GM18861 (cell line): ENCODE results near the gene CNMD.

Experiments
- ATAC-seq: cut with Tn5 transposase; IDR thresholded peaks from one replicate; pipeline ENCODE4 v1.9.1; 2021; ENCODE audit not compliant: unreplicated experiment

Gene CNMD

DNA sequence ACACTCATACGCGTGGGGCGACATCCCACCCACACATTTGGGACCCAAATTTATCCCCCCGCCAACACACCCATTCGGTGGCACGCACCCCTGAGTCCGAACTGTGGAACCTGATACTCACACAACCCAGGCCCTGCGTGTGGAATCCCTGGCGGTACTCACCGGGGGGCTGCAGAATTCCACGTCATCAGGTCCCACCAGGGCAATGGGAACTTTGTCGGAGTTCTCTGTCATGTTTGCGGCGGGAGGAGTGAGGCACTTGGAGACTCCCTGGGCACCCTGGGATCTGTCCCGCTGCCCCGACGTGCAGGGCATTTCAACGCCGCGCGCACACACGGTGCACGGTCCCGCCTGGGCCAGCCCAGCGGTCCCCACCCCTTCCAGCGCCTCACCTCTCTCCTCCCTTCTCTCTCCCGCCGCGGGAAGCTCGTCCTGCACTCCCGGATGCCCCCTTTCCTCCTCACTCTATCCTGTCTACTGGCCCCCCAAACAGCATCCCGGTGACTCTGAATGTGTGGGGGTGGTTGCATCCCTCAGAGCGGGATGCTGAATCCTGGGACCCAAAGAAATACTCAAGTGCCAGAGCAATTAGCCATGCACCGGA is at the start of gene CNMD:
CNMD (minus strand) TSS at position 353 of the 604 bp plus-strand sequence; CDS start at position 234, 119 bp downstream.
- no peak for ATAC-seq

DNA sequence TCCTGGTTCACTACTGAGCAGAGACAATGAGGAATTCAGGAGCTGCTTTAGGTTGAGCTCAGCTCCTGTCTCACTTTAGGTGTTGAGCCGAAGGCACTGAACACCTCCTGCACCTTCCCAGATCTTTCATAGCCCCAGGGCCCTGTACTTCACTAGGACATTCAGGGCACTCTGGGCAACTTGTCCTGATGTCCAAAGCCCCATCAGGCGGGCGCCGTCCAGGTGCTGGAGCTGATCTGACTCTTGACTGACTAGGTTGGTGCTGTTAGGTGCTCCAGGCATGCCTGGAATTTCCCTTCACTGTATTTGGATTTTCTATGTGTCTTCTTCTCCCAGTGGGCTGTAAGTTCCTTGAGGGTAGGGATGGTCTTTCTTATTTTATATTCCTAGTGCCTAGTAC is 48.4 kb upstream of the CNMD start:
- no peak for ATAC-seq

DNA sequence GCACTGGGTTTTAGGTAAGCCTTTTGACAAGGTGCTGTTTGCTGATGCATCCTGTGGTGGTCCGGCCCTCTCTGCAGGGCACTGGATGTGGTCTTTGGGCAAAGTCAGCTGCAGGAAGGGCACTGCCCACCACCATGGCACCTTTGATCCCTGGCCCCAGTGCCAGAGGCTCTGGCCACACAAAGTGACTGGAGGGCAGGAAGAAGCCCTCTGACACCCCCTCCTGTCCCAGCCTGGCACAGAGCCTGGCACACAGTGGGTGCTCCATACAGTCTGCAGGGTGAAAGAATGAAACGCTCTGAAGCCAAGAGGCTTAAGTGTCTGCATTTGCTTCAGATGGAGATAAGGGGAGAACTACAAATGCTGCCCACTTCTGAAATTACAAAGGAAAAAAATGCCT is 47.6 kb upstream of the CNMD start:
- no peak for ATAC-seq

DNA sequence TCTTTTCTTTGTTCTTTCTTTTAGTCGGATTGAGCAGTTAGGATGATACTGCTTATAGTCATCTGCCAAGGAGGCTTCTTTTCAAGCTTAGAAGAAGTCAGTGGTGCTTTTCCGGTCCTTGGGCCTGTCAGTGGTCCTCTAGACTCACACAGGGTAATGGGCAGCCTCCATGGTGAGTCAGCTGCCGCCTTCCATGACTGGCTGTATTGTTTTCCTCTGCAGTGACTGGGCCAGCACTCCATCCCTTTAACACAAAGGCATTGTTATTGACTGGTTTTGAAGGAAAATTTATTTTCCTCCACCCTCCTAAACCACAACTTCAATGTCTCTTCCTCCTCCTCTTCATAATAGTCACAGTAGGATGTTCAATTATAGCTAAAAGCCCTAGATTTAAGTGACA is 47.1 kb upstream of the CNMD start:
- no peak for ATAC-seq

DNA sequence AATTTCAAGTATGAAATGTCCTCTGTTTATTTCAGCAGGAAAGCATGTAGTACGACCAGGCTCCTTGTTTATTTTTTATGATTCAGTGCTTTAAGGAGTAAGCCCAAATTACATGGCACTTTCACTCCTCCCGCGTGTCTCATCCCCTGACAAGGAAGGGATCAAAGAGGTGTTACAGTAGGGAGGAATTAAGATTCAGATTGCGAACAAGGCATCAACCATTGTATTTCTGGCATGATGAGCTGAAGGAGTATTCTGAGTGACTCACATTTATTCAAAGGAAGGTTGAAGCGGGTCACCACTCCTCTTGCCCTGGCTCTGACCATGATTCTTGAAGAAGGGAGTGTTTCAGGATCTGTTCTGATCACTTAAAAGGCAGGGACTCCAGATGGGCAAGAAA is 46.1 kb upstream of the CNMD start:
- no peak for ATAC-seq

DNA sequence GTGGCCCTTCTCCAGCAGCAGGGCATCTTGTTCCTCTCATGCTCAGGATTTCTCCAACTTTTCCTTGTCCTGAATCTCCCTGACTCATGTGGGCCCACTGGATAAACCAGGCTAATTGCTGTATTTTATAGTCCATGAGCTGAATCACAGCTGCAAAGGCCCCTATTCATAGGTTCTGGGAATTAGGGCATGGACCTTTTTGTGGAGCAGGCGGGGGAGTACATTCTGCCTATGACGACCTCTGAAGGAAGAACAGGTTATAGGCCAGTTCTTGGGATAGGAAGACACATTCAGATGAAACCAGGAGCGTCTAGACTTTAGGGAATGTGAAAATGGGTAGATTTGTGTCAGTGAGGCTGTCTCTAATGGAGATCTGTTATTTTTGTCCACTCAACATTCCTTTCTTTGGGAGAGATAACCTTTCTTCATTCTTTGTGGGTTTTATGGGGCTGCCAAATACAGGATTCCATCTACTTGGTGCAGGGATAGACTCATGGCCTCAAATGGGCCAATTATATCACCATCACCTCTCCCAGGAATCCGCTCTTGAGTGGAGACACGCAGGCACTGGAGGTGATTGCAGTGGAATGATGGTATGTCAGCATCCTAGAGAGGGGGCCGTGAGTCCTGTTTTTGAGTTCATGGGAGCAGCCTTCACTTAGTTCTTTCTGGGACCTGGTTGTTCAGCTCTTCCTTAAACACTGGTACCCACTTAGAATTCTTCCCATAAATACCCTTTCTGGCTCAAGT is 45.1 kb upstream of the CNMD start:
- no peak for ATAC-seq

DNA sequence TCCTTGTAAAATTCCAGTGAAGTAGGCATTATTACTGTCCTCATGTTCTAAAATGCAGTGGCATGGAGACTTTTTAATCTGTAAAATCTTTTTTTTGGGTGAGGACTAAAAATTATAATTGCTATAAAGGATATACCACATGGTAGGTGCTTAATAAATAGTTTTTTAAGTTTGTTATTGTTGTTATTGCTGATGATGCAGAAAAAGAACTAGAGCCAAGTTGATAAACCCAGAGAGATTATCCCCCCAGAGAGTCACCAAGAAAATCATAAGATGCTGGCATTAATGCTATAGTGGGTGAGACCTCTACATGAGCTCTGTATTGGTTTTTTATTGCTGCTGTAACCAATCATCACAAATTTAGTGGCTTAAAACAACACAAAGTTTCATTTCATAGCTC is 44.3 kb upstream of the CNMD start:
- ATAC-seq = no peak

DNA sequence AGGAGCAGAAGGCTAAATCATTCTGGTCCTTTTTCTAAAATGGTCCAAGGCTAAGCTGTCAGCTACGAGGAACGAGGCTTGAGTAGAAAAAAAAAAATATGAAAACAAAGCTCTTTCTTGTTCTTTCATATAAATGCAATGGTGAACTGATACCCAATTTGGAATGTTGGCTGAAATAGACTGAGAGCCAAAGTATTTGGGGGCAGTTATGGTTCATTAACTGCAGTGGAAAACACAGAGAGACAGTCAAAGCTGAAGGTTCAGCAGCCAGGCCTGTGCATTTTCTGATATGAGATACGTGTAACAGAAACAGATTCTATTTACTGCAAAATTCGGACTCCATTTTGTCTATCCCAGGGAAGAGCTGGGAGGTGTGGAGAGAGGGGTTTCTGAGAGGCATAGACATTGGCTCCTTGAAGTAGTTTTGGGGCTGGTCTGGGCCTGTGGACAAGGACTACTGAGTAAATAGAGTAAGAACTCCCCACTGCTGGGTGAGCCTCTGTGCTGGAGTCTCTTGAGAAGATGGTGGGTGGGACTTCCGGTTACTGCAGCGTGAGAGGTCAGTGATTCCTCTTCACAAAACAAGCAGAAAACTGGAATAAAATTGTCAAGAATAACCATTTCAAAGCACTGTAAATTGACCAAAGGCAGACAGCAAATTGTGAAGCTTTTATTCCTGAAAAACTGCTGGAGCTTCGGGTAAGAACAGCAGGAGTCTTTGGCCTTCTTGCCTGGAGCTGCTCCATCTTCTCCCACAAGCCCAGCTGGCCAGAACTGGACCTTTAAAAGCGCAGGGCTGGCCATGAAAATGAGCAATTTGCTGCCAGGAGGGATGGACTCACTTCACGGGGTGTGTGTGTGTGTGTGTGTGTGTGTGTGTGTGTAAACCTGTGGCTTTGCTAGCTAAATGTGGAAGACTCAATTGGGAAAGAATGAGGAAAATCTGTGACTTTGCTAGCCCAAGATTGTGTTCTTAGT is 43.1 kb upstream of the CNMD start:
- ATAC-seq = no peak

DNA sequence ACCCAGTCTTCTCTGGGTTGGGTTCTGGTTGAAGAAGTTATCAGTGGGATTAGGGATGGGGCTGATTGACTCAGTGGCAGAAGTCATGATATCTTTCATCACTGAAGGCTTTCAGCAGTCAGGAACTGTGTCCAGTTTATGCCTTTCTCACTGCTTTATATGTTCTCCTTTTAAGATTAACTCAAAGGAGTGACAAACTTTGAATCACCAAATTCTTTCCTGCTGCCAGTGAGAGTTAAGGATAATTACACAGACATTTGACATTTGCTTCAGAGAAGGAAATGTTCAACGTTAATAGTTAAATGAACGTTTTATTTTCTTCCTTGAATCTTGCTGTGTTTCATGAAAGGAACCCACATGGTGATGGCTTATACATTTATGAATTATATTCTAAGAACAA is 41.0 kb upstream of the CNMD start:
- no peak for ATAC-seq

DNA sequence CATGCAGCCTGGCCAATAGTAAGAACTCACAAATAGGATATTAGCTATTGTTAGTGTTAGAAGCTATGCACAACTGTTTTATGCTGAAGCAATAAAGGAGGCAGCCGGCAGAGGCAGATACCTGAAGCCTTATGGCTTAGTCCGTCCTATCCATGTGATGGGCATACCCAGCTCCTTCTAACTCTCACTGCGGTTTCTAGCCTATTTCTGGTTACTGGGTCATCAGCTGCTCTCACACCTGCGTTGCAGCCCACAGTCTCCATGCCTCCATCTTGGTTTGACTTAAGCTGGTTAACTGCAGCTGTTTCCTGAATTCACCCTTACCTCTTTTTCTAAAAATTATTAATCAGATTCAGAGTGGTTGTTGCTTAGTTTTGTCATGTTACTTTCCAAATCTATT is 40.5 kb upstream of the CNMD start:
- no peak for ATAC-seq

DNA sequence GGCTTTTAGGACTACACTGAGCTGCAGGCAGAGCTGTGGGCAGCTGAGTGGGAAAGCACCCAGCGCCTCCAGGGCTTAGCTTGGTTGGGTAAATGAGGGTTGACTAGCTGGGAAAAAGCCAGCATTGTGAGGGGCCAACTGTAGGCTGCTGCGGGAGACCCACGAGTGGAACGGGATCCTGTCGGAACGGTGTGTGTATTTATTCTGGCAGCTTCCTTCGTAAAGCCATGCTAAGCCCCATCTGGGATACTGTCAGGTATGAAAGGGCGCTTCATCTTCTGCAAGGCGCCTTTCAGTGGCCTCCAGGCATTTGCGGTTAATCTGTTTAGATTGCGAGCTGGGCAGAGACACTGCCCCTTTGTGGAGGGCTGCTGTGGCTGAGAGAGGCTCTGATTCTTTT is 39.5 kb upstream of the CNMD start:
- ATAC-seq = no peak

DNA sequence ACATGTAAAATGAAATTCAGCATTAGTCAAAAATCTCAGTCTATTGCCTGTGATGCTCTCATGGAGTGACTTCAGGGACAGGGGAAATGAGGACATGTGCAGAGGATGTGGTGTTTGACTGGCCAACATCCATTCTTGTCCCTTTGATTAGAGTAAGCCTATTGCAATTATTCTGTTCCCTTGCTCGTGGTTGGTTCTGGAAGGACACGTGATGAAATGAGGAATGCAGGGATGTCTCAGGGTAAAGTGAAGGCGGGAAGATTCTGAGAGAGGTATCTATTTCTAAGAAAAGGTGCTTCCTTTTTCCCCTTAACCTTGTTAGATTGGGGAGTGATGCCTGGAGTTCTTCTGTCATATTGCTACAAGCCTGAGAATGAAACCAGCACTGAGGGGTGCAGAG is 37.1 kb upstream of the CNMD start:
- no peak for ATAC-seq

DNA sequence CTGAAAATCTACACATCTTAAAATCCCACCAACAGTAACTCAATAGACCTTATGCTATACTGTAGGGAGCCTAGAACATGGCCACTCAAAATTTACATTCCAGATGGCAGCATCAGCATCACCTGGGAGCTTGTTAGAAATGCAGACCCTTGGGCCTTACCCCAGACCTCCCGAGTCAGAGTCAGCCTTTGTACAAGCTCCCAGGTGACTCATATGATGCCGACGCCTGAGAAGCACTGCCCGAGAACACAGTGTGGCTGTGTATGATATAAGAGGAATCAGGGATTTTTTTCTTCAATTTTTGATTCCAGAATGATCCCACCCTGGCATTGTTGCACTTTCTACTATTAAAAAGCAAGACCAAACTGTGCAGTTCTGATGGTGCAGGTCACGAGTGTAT is 35.9 kb upstream of the CNMD start:
- ATAC-seq = no peak

DNA sequence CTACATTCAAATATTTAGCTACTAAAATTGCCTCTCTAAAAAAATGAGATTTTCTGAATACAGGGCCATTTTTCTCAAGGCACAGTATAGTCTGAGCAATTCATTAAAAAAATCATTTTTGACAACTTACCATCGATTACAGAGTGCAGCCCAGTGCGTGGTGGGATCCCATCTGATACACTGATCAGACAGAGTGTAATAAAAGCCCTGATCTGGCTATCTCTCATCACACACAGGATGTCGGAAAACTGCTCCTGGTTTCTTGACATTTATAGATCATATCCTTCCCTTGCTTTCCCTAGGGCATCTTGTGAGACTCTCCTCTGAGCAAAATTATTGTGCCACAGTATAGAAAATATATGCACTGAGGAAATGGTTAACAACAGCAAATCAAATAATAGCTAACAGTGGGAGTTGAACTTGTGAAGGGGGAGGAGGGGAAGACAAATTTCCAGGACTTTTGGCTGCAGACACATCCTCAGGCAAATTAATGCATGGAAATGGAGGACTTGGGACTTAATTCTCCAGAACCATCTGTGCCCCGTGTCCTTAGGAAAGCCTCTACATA is 28.4 kb upstream of the CNMD start:
- no peak for ATAC-seq

DNA sequence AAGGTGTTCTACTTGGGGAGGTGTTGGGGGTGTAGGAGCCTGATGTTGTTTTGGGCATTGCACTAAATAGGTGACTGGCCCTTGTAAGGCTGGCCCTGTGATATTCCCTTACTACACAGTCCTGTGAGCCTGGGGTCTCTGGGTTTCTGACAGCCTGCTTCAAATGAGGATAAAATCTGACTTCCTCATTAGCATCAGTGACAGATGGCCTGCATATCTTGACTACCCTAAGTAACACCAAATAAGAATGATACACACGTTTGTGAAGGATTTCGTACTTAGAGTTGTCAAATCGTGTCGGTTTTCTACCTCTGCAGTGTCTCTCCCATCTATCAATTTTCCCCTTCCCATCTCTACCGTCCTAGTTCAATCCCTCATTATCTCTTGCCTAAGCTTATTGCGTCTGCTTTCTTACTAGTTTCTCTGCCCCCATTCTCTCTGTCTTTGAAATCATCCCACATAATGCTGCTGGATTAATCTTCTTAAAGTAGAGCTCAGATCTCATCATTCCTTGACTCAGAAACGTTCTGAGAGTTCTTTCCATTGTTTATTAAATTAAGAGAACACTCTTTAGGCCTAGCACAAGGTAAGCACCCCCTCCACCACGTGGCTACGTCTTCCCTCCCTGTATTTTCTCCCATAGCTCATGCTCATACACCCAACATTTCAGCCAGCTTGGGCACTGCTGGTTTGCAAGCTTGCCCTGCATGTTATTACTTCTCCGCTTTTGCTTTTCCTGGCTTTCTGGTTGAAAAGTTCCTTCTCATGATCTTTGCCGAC is 26.2 kb upstream of the CNMD start:
- ATAC-seq = no peak

DNA sequence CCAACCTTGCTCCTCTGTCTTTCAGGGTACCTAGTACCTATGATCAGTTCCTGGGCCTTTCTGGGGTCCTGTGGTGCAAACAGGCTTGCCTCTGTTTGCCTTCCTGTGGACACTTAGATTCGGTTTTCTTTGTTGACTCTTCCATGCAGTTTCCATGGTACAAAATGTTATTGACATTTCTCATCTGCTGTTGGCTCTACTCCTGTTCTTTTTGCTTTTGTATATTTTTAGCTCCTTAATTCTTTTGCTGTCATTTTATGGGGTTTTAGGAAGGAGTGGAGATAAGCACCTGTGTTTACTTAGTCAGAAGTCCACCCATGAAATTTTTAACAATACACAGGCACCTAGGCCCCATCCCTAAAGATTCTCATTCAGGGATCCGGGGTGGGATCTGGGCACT is 20.5 kb upstream of the CNMD start:
- ATAC-seq = no peak

DNA sequence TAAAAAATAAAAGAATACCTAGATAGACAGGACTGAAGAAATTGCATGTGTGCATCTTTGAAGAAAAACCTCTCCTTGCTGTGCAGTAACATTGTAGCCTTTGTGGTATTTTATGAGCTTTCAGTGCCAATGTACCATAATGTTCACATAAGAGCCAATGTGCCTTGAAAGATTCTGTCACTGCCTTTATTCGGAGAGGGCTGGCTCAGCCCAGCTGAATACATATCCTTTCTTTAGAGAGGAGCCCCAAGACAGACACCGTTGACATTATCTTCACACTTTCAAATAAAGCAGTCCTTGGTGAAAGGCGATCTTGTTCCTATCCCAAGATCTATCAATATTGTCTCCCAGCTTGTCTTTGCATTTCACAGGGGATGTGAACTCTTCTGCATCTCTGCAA is 18.5 kb upstream of the CNMD start:
- ATAC-seq = no peak

DNA sequence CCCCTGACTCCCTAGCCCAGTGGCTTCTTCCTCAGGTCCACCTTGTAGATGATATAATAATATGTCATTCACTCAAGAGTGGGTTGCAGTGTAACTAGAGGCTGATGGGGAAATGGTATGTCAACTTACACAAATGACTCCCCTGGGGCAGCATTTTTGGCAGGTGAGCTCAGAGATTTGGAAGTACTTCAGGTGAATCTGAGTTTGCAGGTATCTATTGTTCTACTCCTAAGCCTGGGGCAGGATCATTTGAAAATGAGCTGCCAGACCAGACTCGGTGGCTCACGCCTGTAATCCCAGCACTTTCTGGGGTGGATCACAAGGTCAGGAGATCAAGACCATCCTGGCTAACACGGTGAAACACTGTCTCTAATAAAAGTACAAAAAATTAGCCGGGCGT is 11.6 kb upstream of the CNMD start:
- no peak for ATAC-seq

DNA sequence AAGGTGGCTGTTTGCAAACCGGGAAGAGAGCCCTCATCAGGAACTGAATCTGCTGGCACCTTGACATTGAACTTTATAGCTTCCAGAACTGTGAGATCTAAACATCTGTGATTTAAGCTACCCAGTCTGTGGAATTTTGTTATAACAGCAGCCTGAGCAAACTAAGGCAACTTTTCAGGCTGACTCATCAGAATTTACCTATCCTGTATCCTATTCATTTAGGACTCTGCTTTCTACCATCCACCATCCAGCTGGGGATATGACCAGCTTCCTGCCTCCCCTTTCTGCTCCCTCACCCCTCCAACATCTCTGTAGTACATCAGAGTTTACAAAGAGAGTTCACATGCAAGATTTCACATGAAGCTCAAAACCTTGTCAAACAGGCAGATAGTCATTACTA is 11.1 kb upstream of the CNMD start:
- ATAC-seq = no peak

DNA sequence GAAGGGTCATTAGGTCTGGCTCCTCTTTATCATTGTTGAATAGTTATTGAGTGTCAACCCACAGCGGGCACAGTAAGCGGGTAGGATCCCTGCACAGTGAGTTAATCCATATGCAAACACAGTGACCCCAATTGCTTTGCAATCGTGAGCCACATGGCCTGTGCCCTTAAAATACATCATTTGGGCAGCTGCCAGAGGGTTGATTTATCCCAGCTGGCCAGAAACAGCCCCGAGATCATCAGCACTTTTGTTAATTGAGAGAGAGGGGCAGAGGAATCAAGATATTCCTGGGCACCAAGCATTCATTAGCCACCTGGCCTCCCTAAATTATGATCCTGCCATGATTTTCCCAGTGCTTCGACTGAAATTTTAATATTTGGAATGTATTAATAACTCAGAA is 9.8 kb upstream of the CNMD start:
- ATAC-seq = no peak

DNA sequence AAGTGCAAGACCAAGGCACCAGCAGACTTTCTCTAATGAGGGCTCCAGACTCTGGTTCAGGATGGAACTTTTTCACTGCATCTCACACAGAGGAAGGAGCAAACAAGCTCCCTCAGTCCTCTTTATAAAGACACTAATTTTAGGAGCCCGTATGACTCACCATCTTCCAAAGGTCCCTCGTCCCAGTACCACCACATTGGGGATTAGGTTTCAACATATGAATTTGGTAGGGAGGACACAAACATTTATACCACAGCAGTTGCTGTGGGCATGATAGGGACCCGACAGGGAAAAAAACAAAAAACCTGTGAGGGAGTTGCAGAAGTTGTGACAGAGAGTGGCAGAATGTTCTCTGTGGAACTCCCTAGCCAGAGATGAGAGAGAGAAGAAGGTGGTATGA is 6.5 kb upstream of the CNMD start:
- ATAC-seq = no peak
